A673 (cell line): ENCODE results near the gene MESP1.

ENCODE experiments used
- EZH2 ChIP-seq: fragments of 200-600 bp; sonication (generic); IDR thresholded peaks from 2 replicates; pipeline ENCODE4 v1.6.1; 2017; ENCODE audit warnings: borderline replicate concordance, low read depth, mild to moderate bottlenecking, mixed read lengths, antibody characterized with exemption, low read length; ENCODE audit not compliant: poor library complexity, severe bottlenecking
- TF ChIP-seq, protein P1 (sequence below): fragments of 300-800, 200-600 bp; sonication (generic); conservative IDR thresholded peaks from 2 replicates; pipeline ENCODE4 v1.5.1; 2017; ENCODE audit warnings: low read depth, mild to moderate bottlenecking, antibody characterized with exemption, low read length, moderate library complexity, mixed read lengths

GRCh38 chr15:89781891-89782618 lies 31.0 kb upstream of the MESP1 start:
- no peak for TF ChIP-seq EZH2
- TF ChIP-seq, protein P1, sequence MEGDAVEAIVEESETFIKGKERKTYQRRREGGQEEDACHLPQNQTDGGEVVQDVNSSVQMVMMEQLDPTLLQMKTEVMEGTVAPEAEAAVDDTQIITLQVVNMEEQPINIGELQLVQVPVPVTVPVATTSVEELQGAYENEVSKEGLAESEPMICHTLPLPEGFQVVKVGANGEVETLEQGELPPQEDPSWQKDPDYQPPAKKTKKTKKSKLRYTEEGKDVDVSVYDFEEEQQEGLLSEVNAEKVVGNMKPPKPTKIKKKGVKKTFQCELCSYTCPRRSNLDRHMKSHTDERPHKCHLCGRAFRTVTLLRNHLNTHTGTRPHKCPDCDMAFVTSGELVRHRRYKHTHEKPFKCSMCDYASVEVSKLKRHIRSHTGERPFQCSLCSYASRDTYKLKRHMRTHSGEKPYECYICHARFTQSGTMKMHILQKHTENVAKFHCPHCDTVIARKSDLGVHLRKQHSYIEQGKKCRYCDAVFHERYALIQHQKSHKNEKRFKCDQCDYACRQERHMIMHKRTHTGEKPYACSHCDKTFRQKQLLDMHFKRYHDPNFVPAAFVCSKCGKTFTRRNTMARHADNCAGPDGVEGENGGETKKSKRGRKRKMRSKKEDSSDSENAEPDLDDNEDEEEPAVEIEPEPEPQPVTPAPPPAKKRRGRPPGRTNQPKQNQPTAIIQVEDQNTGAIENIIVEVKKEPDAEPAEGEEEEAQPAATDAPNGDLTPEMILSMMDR = no peak
